Middle frontal gyrus (tissue), 1 donor: Measurements from ENCODE around the gene SEMG1.

ENCODE experiments used
- DNase-seq: peaks from one replicate; pipeline ENCODE4 v3.0.0-alpha.2; 2015; ENCODE audit warnings: low spot score; ENCODE audit errors: extremely low spot score

The SEMG1 gene

DNA sequence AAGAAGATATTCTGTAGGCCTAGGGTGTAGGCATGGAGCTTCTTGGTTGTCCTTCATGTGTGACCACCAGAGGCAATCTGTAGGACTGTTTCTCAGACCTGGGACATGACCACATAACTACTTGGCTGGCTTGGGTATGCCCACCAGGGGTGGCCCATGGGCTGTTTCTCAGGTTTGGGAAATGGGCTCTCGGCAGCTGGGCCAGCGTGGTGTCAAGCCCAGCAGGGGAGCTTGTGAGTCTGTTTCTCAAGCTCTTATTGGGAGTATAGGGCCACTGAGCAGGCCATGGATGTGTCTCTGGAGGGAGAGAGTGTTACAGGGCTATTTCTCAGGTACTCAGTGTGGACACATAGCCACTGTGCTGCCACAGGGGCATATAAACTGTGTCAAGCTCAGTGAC is 11.8 kb downstream of the SEMG1 start:
- no peak for DNase-seq

DNA sequence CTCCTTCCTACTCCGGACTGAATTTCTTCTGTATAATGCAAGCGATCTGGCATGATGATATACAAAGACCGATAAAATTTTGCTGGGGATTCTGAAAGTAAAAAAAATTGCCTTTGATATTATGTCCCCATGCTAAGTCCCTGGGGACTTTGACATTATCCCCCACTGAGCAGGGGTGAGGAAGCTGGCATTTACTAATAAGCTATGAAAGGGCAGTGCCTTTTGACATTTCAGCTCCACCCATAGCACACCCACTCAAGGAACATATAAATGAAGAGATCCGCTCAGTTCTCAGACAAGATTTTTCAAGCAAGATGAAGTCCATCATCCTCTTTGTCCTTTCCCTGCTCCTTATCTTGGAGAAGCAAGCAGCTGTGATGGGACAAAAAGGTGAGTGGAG is 14.2 kb downstream of the SEMG1 start, which contains the start of gene SEMG2:
TSS of gene SEMG2 (plus strand) at position 298 of the 400 bp plus-strand sequence. CDS start at position 315, 17 bp downstream.
- no peak for DNase-seq

DNA sequence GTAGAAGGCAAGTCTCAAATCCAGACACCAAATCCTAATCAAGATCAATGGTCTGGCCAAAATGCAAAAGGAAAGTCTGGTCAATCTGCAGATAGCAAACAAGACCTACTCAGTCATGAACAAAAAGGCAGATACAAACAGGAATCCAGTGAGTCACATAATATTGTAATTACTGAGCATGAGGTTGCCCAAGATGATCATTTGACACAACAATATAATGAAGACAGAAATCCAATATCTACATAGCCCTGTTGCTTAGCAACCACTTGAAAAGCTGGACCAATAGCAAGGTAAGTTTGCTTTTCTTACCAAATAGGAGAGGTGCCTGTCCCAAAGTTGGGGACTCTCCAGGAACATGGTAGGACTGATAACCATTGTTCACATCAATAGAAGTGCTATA is 16.3 kb downstream of the SEMG1 start:
- DNase-seq = no peak

DNA sequence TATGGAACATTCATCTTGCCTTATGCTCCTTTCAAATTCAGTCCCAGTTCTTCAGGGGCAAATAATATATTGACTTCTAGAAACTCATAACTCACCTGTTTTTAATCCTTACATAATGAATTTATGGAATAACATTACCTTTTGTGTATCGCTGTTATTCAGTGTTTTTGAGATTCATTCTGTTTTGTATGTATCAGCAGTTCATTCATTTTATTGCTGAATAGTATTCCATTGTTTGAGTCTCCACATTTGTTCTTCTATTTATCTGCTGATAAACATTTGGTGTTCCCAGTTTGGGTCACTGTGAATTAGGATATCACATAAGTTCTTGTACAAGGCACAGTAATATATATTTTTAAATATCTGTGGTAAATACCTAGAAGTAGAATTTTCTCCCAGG is 19.5 kb downstream of the SEMG1 start:
- no peak for DNase-seq

DNA sequence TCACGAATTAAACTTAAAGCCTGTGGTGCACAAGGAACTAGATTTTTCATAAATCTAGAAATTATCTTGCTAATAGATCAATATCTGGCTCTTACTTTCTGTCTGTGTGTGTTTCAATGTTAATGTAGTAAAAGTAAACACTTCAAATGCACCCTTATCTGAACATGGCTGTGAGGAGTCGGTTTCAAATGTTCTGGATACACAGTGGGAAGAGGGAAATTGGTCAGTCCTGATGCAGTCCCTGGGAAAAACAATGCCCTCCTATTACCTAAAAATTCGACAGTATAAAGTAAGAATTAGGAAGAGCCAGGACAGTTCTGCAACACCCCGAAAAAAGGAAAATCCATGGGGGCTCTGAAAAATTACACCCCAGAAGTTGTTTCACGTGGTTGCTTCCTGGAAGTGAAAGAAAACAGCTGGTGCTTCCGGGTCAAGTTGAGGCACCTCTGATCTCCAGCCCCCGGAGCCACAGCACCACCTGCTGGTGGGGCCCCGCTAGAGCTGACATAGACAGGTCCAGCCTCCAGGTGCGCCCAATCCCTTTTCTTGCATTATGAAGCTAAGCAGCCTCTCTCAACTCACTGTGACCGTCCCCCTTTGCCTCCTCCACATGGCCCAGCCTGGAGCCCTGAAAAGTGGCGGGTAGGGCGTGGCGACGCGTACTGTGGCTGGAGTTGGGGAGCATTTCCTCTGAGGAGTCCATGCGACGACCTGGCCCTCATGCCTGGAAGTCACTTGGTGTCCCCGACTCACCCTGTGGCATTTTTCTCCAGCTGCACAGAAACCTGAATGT is 22.6 kb downstream of the SEMG1 start:
- DNase-seq = no peak

DNA sequence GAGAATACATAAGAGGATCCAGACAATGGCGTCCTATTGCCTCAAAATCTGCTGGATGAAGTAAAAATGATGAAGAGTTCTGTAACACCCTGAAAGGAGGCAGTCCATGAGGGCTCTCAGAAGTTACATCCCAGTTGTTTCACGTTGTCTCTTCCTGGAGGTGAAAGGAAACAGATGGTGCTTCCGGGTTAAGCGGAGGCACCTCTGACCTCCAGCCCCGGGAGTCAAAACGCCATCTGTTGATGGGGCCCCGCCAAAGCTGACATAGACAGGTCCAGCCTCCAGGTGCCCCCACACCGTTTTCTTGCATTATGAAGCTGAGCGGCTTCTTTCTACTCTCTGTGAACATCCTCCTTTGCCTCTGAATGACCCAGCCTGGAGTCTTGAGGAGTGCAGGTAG is 23.8 kb downstream of the SEMG1 start:
- DNase-seq = no peak

DNA sequence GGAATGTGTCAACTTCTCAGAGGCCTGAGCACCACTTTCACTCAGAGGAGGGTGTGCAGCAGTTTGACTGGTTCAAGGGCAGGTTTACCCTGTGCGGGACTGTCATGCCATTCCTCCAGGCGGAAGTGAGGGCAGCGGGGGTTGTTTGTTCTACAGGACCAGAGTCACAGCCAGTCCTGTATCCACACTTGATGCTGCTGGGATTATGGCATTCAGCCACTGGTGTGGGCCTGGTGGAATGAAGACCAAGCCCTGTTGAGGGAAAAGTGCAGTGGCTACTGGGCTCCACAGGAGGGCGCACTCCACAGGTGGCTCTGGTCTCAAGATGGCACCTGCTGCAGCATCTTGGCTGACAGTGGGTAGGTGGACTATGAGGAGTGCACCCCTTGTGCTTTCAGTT is 29.2 kb downstream of the SEMG1 start:
- DNase-seq = no peak

DNA sequence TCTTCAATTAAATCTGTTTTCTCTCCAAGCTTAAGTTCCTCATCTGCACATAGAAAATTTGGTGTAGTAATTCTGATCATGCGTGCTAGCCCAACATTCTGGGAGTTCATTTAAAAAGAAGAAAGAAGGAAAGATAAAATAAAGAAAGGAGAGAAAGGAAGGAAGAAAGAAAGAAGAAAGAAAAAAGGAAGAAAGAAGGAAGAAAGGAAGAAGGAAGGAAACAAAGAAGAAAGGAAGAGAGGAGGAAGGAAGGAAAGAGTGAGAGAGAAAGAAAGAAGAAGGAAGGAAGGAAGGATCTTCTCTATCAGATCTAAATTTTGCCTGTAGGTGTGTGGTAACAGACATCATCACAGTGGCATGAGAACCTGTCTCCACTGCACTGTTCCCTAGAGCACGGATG is 31.3 kb downstream of the SEMG1 start:
- no peak for DNase-seq

DNA sequence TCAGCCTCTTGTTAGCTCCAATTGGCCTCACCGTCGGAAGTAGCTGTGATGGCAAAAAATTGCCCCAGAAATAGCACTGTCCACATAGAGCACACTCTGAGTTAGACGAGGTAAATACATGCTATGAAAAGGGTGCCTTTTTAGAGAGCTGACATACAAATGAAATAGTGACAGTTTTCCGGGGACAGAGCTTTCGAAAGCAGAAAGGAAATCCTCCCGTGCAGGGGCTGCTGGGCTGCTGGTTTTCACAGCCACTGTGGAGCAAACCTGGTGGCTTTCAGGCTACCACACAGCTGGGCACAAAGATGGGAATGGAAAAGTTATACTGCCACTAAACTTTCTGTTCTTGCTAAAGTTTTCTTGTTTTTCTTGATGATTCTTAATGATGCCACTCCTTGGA is 39.3 kb downstream of the SEMG1 start:
- DNase-seq = no peak

DNA sequence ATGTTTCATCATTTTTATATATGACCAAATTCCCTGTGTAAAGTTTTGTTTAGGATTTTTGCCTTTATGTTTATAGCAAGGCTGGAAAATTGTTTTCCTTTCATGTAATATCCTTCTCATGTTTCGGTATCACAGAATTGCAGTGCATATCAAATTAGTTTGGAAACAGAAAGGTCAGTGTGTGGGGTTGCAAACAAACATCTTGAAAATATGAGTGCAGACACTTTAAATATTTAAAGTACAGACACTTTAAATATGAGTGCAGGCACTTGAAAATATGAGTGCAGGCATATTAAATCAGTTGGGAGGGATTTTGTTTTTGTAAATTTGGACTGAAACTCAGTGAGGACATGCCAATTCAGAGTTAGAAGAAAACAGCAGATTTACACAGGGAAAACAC is 41.0 kb downstream of the SEMG1 start:
- DNase-seq = no peak

DNA sequence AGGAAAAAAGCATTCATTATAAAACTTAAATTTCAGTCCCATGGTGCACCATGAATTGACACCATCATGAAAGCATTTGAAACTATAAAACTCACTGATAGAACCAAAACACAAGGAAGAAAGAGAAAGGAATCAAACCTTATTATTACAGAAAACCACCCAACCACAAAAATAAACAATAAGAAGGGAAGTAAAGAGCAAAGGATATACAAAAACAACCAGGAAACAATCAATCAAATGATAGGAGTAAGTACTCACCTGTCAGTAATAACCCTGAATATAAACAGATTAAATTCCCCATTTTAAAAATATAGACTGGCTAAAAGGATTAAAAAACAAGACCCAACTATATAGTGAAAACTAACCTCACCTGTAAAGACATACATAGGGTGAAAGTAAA is 41.8 kb downstream of the SEMG1 start:
- DNase-seq = no peak

DNA sequence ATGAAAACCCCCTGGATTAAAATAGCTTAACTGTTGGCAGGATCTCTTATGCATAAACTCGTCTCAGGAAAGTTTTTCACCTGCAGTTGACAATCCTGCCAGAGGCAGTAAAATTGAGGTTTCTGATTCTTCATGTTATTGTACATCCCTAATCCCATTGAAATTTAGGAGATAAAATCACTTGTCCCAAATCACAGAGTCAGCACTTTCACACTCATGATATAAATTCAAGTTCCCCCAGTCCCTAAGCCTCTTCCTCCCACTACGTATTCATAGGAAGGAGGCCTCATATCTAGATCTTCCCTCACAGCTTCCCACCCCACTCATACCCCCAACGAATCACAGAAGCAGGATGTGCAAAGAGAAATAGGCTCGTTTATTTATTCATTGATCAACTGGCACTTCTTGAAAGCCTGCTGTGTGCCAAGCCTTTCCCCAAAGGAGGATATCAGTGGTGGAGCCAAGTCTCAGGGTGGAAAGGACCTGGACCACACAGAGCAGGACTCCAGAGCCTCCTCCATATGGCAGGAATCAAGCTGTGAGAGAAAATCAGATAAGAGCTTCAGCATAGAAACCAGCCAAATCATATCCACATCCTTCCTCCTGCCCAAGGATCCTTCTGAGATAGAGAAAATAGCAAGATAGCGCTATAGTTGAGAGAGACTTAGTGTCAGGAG is 45.2 kb downstream of the SEMG1 start:
- DNase-seq = no peak

DNA sequence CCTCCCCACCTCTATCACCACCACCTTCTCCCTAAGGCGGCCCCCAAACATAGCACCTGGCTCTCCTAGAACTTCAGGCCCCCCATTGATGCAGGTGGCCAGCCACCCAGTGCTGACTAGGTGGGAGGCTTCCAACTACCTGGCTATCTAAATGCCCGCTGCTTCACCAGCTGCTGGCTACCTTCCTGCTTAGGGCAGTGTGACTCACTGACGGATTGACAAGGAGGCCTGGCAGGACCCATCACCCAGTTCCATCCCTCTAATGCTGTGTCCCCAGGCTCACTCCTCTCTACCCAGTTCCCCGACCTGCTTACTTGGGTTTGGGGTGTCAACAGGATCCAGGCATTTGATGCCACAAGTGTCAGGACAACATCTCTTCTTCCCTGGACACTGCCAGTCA is 46.4 kb downstream of the SEMG1 start:
- no peak for DNase-seq

DNA sequence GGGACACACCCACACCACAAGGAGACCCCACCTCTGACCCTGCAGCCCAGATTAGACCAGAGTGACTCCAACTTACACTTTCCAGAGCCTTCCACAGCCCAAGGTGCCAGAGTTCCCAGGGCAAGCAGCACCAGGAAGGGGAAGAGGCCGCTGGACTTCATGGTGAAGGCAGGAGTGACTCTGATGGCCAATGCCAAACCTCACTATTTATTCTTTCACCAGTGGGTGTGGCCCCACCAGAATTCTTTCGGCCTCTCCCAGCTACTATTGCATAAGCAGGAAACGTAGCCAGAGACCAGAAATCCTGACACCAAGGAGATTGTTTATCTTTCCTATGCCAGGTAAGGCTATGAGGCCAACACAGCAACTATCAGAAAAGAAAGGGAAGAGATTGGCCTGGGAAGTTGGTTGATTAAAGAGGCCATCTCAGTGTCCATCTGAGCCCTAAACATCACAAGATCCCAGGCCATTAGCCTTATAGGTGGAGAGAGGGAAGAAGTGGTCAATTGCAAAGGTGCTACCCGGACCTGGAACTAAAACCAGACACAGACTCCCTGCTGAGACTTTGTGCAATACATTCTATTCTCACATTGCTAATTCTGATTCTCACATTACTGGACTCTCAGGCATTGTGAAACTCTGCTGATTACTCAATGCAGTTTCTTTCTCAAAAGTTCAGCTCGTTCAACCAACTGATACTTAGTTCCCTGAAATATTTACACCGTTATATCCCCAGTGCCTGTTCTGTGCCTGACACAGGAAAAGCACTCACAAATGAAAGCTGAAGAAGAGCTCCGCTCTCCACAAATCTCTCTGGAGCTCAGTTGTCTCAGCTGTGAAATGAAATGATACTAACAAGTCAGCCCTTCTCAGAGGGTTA is 47.8 kb downstream of the SEMG1 start, which contains the start of gene SLPI:
TSS of gene SLPI (minus strand) at position 182 of the 880 bp plus-strand sequence. CDS start at position 161, 21 bp downstream.
- DNase-seq = no peak

DNA sequence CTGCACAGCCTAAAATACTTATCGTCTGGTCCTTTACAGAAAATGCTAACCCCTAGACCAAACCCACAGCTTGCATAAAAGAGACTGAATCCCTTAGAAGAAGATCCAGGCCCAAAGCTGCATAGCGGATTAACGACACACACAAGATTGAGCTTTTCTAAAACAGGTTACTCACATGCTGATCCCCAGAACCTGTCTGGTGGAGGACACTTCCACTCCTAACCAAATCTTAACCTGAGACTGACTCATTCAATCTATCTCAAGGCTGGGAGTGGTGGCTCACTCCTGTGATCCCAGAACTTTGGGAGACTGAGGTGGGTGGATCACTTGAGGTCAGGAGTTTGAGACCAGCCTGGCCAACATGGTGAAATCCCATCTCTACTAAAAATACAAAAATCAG is 50.3 kb downstream of the SEMG1 start:
- no peak for DNase-seq

DNA sequence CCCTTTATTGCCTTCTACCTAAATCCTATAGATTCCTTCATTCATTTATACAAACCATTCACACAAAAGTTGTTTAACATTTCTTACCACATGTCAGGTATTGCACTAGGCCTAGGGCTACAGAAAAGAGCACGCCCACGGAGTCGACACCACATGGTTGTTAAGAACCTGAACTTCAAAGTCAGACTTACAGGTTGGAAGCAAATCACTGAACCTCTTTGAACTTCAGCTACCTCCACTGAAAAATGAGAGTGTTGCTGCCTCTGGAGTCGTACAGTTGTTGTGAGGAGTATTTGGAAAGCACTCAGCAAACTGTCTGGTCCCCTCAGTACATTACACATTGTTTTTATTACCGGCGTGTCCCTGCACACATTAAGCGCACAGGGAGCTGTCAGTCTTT is 50.9 kb downstream of the SEMG1 start:
- no peak for DNase-seq

DNA sequence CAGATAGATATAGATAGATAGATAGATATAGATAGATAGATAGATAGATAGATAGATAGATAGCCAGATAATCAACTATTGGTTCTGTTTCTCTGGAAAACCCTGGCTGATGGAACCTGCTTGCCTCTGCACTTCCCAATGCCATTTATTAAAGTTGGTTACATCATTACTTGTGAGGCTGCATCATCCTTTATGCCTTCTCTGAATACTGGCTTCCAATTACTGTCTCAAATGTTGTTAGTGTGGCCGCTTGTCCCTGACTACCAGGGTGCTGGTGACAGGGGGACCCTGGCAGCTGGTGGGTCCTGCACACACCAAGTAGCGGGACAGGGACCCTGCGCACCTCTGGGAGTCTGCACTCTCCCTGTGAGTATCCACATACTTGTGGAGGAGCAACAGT is 51.4 kb downstream of the SEMG1 start:
- DNase-seq = no peak

DNA sequence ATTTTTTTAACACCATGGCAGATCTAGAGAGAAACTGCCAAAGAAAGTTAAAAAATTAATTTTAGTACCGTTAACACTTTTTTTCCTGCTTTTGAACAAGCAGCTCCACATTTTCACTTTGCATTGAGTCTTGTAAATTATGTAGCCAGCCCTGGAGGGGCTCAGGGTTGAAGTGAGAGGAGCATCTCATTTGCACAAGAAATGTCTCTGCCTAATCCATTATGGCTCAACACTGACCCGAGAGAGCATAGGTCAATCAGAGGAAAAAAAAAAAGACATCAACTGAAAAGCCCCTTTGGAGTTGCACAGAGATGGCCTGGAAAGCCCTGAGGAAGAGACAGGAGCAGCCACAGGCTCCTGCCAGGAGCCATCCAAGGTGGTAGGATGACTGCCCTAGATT is 51.8 kb downstream of the SEMG1 start:
- DNase-seq = no peak
